Nephron (organoid): ENCODE measurements around the gene AGPS.
A peak's percentile ranks its signal among the peaks of the same experiment; 100 is the strongest.

Source experiments
- H3K27ac Mint-ChIP-seq, 3 experiments: 2 replicates each; pipeline ENCODE4 v1.8.0; 2020; ENCODE audit warnings: mixed read lengths in 3 of 3, mild to moderate bottlenecking in 2 of 3, moderate library complexity in 1 of 3
- H3K27me3 Mint-ChIP-seq: 2 replicates; pipeline ENCODE4 v1.8.0; 2021; ENCODE audit warnings: low read depth, mild to moderate bottlenecking, moderate library complexity, mixed read lengths
- H3K36me3 Mint-ChIP-seq: 2 replicates; pipeline ENCODE4 v1.8.0; 2020; ENCODE audit warnings: low read depth, mixed read lengths
- H3K4me1 Mint-ChIP-seq: 2 replicates; pipeline ENCODE4 v1.8.0; 2020; ENCODE audit warnings: mixed read lengths
- H3K4me3 Mint-ChIP-seq, 3 experiments: 2 replicates each; pipeline ENCODE4 v1.8.0; 2020; ENCODE audit warnings: mild to moderate bottlenecking in 3 of 3, mixed read lengths in 3 of 3, moderate library complexity in 2 of 3
- H3K9me3 Mint-ChIP-seq: 2 replicates; pipeline ENCODE4 v1.8.0; 2020; ENCODE audit warnings: mixed read lengths
- CTCF ChIP-seq, 3 experiments: fragments of 200-600 bp; sonication (generic); IDR thresholded peaks; one replicate each; pipeline ENCODE4 v1.5.0; 2021; ENCODE audit warnings: antibody characterized with exemption in 3 of 3; ENCODE audit not compliant: unreplicated experiment in 3 of 3

The AGPS gene

GRCh38 chr2:177392373-177393202, at the start of gene AGPS:
TSS of gene AGPS (plus strand) at chr2:177392773. CDS start at chr2:177392790, 17 bp downstream.
- no peaks in the 10 kb centered on the region for H3K9me3 Mint-ChIP-seq
- TF ChIP-seq CTCF (IDR thresholded peaks at IDR 0.05; ENCODE audit: unreplicated experiment in 3 of 3), result no peak
- H3K4me3 Mint-ChIP-seq, result peak within 1 kb of the TSS; percentile 95 to 96 (median 95)
- H3K36me3 Mint-ChIP-seq, result no peaks in the 10 kb centered on the region
- no peaks in the 10 kb centered on the region for H3K27me3 Mint-ChIP-seq
- peak within 1 kb of the TSS; percentile 80 to 96 (median 92) for H3K27ac Mint-ChIP-seq
- H3K4me1 Mint-ChIP-seq, result peaks cover 37% of the 10 kb centered on the region

- Mint-ChIP-seq H3K27me3 (no peaks in the 10 kb centered on the region), H3K4me1 (peaks cover 8% of the 10 kb centered on the region), H3K9me3 (no peaks in the 10 kb centered on the region), H3K4me3 (no peak overlapping the region), H3K27ac (no peak overlapping the region), H3K36me3 (no peaks in the 10 kb centered on the region)
- no peak for TF ChIP-seq CTCF (IDR thresholded peaks at IDR 0.05; ENCODE audit: unreplicated experiment in 3 of 3)
These were observed 48.8 kb upstream of the AGPS start for GRCh38 chr2:177343773-177344172.

- Mint-ChIP-seq H3K9me3 (no peaks in the 10 kb centered on the region), H3K4me3 (no peak overlapping the region), H3K27ac (no peak overlapping the region), H3K4me1 (peaks cover 8% of the 10 kb centered on the region), H3K27me3 (no peaks in the 10 kb centered on the region), H3K36me3 (no peaks in the 10 kb centered on the region)
- TF ChIP-seq CTCF (IDR thresholded peaks at IDR 0.05; ENCODE audit: unreplicated experiment in 3 of 3), result no peak
These were observed 48.3 kb upstream of the AGPS start for GRCh38 chr2:177344316-177344715.

GRCh38 chr2:177346192-177346591, 46.4 kb upstream of the AGPS start:
- H3K27me3 Mint-ChIP-seq, result no peaks in the 10 kb centered on the region
- H3K4me1 Mint-ChIP-seq, result peaks cover 8% of the 10 kb centered on the region
- no peak overlapping the region for H3K27ac Mint-ChIP-seq
- no peak overlapping the region for H3K4me3 Mint-ChIP-seq
- TF ChIP-seq CTCF (IDR thresholded peaks at IDR 0.05; ENCODE audit: unreplicated experiment in 3 of 3), result no peak
- H3K36me3 Mint-ChIP-seq, result no peaks in the 10 kb centered on the region
- H3K9me3 Mint-ChIP-seq, result no peaks in the 10 kb centered on the region

GRCh38 chr2:177347570-177347969, 45.0 kb upstream of the AGPS start:
- Mint-ChIP-seq H3K9me3 (no peaks in the 10 kb centered on the region), H3K4me3 (no peak overlapping the region), H3K27me3 (no peaks in the 10 kb centered on the region), H3K4me1 (peaks cover 11% of the 10 kb centered on the region), H3K27ac (no peak overlapping the region), H3K36me3 (no peaks in the 10 kb centered on the region)
- TF ChIP-seq CTCF (IDR thresholded peaks at IDR 0.05; ENCODE audit: unreplicated experiment in 3 of 3), result no peak
